Stimulated activated CD4-positive, alpha-beta T cell treated with anti-CD3 and anti-CD28 coated beads, Interleukin-2, amount 100 ng/mL, for 4 hours (primary cell): Measurements from ENCODE around the gene PEAK3.

ENCODE experiments used
- DNase-seq: peaks from one replicate; pipeline ENCODE4 v3.0.0-alpha.2; 2020; ENCODE audit warnings: low read depth

PEAK3 gene

DNA sequence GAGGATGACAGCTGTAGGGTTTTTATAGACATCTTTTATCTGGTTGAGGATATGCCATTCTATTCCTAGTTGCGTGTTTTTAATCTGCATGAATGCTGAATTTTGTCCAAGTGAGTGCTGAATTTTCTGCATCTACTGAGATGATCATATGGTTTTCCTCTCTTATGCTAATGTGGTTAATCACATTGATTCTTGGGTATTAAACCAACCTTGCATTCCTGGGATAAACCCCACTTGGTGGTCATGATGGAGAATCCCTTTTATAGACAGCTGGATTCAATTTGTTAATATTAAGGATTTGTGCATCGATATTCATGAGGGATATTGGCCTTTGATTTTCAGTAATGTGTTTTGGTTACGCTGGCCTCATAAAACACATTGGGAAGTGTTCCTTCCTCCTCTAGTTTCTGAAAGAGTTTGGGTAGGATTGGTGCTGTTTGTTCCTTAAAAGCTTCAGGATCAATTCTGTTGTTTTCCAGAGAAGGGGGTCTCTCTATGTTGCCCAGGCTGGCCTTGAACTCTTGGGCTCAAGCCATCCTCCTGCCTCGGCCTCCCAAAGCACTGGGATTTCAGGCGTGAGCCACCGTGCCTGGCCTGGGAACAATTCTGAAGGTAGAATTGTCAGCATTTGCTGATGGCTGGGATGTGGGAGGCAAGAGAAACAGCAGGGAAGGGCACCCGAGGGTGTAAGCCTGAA lies 33.3 kb upstream of the PEAK3 start:
- no peak for DNase-seq

DNA sequence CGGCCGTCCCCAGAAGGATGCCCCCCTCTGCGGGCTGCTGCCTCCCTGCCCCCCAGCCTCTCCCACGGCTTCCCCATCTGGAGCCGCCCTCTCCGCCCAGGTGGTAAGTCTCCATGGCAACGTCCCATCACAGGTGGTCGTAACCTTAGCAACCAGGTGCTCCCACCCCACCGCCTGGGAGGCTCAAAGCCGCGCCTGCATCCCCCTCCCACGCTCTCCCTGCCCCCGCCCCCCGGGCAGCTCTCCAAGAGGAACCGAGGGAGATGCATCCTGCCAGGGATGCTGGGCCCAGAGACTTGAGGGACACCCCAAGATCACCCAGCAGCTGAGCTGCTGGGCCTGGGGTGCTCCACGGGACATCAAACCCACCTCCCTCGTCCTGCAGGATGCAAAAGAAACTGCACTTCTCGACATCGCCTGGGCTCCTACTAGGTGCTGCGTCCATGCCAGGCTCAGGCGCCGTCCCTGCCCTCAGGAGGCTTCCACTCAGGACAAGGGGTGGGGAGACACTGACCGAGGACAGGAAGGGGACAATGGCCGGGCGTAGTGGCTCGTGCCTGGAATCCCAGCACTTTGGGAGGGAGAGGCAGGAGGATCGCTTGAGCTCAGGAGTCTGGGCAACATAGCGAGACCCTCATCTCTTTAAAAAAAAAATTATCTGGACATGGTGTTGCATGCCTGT lies 31.0 kb upstream of the PEAK3 start:
- no peak for DNase-seq

DNA sequence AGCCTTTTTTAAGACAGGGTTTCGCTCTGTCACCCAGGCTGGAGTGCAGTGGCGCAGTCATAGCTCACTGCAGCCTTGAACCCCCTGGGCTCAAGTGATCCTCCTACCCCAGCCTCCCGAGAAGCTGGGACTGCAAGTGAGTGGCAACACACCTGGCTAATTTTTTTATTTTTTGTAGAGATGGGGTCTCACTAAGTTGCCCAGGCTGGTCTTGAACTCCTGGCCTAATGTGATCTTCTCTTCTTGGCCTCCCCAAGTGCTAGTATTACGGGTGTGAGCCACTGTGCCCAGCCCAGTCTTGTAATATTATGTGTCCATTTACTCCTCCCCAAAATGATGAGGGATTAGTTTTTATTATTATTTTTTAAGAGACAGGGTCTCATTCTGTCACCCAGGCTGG lies 29.1 kb upstream of the PEAK3 start:
- no peak for DNase-seq

DNA sequence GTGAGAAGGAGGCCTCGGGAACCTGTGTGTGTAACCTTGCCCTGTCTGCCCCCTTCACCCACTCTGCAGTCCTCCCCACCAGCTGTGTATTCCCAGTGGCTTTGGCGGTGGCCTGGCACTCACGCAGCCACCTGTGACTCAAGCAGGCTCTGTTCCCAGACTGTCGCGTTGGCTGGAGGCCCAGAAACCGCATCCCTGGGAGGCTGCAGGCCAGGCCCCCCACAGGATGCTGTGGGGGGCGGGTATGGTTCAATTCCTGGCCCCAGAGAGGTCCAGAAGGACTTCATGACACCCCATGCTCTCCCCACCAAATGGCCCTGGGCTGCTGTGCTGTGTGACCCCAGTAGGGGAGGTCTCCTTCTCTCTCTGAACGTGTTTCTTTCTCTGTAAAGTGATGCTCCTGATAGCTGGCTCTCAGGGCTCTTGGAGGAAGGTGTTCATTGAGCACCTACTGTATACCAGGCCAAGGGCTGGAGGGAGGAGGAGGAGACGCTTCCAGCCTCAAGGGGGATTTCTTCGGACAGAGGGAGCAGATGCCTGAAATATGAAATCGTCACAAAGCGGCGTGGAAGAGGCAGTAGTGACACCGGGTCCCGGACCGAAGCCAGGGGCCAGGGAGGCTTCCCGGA lies 27.9 kb upstream of the PEAK3 start:
- DNase-seq: no peak

DNA sequence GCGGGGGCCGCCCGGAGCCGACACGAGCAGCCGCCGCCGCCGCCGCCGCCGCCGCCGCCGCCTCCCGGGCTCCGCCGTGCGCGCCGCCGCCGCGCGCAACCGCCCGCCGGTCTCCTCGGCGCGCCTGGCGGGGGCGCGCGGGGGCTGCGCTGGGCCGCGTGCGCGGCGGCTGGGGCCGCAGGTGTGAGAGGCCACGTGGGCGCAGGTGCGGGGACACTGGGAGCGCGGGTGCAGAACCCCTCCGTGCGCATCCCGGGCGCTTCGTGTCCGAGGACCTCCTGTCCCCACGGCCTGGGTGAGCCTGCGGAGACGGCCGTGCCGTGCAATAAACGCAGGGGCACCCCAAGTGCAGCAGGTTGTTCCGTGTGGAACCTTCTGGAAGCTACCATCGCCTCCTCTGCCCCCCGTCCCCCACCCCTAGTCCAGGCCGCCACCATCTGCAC lies 26.2 kb upstream of the PEAK3 start, which contains the start of gene LINGO3:
Gene LINGO3 (minus strand): TSS at position 41 of the 443 bp plus-strand sequence. CDS start 16,378 bp downstream, outside the sequence.
- DNase-seq: no peak

DNA sequence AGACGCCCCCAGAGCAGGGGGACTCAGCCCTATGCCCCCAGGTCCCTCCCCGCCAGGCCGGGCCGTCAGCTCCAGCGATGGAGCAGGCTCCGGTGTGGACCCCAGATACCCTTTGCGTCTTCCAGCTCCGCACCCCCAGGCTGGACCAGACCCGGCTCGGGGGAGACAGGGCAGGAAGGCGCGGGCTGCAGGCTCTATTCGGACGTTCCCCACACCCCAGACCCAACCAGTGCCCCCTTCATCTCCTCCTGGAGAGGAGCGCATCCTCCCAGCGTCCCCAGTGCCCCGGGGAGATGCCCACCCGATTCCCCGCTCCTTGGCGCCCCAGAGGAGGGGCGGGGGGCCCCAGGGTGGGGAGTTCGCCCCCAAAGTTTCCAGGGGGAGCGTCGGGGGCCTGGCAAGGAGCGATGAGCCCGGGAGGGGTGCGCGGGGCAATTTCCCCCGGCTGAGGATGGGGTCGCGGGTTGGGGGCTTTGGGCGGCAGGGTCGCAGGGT lies 25.6 kb upstream of the PEAK3 start:
- no peak for DNase-seq

DNA sequence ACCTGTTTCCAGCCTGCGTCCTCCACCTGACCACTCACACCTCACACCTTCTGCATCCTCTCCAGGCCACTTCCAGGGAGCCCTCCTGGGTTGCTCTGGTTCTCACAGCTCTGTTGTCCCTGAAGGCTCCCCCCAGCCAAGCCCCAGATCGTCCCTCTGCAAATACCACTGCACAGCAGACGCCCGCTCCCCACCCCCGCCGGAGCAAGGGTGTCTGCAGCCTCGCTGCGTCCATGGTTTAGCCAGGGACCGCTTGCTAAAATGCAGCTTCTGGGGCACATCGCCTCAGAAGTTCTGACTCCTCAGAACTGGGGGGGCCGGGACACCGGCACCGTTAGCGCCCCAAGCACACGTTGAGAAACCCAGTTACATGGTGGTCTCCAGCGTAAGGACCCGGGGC lies 25.0 kb upstream of the PEAK3 start:
- no peak for DNase-seq

DNA sequence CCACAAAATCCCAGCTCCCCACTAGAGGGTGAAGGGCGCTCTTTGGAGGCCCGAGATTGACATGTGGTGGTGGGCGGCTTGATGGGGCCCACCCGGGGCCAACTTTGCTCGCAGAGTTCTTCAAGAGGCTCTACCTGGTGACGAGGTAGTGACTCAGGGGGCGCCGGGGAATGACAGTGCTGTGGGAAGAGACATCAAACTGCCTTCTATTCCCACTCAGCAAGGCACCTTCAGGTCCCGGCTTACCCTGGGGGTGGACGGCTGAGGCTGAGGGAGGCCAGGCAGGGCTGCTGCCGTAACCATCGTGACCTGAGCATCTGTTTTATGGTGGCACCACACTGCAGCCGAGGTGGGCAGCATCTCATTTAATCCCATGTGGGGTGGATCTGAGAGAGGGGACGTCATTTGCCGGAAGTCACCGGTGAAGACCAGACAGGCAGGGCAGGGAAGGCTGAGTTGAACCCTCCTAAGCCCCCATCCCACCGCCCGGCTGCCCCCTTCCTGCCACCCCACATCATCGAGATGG lies 24.4 kb upstream of the PEAK3 start:
- DNase-seq: no peak

DNA sequence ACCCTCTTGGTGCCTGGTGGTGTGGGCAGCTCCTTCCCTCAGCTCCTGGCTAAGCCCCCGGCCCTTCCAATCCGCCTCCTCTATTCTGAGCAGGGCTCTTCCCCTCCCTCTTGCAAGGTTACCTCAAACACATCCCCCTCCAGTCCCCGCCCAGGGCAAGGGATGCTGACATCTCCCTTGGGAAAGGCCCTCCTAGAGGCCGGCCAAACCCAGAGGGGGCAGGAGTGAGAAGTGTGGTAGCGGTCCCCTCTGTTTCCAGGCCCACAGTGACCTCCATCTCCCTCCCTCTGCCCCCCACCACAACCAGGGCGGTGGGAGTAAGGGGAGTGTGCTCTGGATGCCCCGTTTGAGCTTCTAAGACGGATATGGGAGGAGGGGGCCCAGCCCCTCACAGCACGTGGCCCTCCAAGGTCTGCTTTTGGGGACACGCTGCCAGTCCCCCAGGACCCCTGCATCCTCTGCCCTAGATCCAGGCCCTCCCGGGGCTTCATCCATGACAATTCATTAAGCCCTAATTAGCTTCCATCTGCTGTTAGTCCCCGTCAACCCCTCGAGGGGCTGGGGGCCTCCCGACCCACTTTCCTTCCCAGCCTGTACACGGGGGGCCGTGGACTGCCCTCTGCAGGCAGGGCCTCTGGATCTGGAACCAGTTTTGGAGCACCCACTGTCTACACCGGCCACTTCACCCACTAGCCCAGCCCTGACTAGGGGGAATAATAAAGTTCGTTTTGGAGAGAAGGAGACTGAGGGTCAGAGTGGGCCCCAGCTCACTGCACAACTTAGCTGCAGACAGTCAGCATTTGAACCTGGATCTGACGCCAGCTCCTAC lies 23.7 kb upstream of the PEAK3 start:
- no peak for DNase-seq

DNA sequence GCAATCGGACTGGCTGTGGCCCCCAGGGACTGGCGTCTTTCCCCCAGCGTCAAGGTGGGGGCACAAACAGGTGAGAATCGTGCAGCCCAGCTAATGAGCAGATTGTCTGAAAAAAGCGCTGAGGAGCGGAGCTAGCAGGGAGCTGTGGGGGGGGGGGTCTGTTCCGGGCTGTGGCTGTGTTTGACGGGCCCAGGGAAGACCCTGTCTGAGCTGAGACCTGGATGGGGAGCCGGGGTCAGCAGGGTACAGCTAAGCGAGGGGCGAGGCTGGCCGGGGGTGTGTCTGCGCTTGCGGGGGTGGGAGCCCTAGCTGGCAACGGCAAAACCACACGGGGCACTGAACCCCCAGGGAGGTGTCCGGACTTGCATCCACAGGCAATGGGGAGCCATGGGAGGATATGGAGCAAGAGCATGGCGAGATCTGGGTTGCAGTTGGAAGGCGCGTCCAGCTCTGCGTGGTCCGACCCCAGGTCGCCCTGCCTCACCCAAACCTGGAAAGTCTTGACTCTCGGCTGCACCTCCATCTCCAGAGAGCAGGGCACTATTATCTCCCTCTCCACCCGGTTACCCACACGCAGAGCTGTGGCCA lies 21.3 kb upstream of the PEAK3 start:
- no peak for DNase-seq

DNA sequence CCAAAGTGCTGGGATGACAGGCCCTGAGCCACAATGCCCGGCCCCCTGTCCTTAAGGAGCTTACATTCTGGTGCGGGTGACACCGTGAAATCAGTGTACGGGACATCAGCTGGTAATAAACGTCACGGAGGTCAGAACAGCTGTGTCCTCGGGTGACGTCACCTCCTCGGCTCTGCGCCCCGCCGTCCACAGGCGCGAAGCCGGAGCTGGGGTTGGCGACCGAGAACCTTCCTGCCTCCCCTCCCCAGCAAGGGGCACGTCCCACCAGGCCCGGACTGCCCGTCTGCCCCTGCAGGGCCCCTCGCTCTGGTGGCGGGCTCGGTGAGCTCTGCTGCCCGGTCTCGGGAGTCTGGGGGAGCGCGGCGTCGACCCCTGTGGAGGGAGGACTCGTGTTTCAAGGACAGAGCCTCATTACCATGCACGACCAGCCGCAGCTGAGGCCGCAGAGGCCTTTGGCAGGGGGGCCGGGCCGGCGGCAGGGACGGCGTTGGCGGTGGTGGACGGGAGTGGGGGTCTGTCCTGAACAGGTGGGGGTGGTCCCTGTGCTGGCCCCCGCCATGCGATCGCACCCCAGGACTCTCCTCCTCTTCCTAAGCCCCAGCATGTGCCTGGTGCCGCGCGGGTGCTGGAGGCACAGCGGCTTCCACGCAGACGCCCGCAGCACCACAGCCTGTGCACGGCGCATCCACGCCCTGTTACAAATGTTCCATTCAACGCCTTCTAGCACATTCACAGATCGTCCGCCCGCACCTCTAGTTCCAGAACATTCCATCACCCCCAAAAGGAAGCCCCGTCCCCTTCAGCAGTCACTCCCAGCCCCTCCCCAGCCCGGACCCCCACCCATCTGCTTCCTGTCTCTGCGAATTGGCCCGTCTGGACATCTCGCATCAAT lies 20.6 kb upstream of the PEAK3 start:
- no peak for DNase-seq

DNA sequence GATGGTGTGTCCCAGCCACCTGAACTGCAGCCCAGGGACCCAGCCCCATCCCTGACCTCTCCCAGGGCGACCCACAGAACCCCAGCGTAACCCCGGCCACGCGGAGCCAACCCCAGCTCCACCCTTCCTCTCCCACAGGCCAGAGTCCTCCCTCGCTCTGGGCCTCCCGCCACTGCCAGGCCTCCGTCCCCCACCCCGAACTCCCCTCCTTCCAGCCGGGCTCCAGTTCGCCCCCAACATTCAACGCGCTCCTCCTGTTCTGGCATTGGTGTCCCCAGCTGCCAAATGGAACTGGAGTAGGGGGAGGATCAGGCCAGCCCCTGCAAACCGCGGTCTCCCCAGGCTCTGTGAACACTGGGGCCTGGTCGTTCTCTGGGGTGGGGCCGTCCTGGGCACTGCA lies 18.6 kb upstream of the PEAK3 start:
- no peak for DNase-seq

DNA sequence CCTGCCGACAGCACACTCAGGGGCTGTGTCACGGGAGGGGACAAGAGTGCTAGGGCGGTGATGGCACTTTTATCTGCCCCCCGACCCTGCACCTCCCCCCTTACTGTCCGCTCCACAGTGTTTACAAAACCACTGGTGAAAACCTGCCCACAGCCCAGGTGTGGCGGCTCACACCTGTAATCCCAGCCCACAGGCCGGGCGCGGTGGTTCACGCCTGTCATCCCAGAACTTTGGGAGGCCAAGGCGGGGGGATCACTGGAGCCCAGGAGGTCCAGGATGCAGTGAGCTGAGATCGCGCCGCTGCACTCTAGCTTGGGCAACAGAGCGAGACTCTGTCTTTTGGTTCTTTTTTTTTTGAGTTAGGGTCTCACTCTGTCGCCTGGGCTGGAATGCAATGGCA lies 14.2 kb upstream of the PEAK3 start:
- DNase-seq: no peak

DNA sequence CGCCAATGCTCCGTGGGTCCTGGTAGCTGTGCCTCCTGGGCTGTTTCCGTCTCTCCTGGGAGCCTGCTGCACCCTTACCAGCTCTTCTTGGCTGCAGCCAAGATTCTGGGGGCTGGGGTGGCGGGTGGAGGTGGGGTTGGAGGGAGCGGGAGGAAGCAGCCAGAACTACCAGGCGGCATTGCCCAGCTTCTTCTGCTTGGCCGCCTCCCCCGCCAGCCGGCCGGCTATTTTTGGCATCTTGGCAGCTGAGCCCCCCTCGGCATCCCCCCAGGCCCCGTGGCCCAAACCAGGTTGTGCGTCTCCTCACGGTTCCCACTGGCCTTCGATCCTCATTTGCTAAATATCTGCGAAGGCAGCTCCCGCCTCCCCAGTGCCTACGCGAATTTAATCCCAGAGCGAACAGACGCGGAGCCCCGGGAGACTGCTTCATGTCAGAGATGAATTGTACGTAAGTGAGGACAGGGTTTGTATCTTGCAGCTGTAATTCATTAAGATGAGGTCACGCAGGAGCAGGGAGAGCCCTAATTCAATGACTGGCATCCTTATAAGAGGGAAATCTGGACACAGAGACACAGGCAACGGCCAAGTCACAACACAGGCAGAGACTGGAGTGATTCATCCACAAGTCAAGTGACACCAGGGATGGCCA lies 12.8 kb upstream of the PEAK3 start:
- DNase-seq: no peak

DNA sequence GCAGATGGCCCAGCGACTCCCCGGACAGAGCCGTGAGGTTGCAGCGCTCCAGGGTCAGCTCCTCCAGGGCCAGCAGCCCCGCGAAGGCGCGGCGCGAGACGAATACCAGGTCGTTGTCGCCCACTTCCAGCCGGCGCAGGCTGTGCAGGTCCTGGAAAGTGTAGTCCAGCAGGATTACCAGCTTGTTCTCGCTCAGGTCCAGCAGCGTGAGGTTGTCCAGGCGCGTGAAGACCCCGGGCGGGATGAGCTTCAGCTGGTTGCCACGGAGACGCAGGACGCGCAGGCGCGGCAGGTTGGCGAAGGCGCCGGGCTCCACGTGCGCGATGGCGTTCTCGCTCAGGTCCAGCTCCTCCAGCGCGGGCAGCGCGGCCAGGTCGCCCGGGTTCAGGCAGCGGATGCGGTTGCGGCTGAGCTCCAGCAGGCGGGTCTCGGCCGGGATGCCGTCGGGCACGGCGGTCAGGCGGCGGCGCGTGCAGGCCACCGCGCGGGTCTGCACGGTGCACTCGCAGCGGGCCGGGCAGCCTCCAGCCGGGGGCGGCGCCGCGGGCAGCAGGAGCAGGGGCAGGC lies 9.3 kb upstream of the PEAK3 start:
- DNase-seq: no peak

DNA sequence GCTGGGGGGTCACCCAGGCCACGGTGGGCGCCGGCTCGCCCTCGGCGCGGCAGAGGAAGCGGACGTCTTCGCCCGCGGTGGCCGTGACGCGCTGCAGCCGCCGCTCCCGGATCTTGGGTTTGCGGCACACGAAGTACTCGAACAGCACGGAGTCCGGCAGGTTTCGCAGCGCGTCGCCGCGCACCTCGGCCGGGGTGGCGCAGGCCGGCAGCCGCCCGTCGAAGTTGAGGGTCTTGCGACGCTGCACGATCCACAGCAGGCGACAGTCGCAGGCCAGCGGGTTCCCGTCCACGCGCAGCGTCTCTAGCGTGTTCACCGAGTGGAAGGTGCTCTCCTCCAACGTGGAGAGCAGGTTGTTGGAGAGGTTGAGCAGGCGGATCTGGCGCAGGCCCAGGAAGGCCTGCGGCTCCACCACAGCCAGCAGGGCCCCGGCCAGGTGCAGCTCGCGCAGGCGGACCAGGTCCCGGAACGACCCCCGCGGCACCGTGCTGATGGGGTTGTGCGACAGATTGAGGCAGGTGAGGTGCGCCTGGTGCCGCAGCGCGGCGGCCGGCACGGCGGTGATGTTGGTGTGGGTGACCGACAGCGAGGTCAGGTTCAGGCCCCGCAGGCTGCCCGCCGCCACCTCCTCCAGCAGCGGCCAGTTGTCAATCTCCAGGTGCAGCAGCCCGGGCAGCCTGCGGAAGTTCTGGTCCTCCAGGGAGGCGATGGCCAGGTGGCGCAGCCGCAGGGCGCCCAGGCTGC lies 8.6 kb upstream of the PEAK3 start:
- no peak for DNase-seq

DNA sequence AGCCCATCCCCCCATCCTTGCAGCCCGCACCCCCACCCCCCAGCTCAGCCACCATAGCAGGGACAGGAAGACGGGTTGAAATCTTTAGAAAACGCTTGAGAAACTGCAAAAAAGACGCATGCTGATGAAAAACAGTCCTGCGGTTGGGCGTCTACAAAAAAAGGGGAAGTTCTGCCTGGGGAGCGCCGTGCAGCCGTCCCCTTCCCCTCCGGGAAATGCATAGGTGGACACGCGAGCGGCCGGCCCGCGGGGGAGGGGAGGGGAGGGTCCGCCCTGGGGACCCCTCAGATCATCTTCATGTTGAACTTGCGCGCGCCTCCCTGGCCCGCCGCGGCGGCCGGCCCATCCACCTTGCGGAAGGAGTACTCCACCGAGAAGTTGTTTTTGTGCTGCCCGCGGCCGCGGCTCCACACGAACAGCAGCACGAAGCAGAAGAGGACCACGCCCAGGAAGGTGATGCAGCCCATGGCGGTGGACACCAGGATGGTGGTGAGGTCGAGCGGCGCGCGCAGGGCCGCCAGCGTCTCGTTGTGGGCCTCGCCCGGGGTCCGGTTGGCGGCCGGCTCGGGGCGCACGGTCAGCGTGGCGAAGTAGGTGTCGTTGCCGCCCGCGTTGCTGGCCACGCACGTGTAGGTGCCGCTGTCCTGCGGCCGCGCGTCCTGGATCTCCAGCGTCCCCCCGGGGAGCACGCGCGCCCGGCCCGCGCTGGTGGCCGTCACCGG lies 7.9 kb upstream of the PEAK3 start:
- DNase-seq: no peak
